Hepatocyte (in vitro differentiated cells): Measurements from ENCODE around the gene NR2F1-AS1.

ENCODE experiments used
- EZH2 ChIP-seq: fragments of 200-600 bp; sonication (generic); IDR thresholded peaks from 2 replicates; pipeline ENCODE4 v1.6.1; 2016; ENCODE audit warnings: antibody characterized with exemption, mild to moderate bottlenecking, borderline replicate concordance
- TF ChIP-seq, protein P1 (sequence below): fragments of 200-600 bp; sonication (generic); IDR thresholded peaks from 2 replicates; pipeline ENCODE4 v1.5.1; 2016; ENCODE audit warnings: antibody characterized with exemption, mild to moderate bottlenecking; ENCODE audit not compliant: poor library complexity

DNA sequence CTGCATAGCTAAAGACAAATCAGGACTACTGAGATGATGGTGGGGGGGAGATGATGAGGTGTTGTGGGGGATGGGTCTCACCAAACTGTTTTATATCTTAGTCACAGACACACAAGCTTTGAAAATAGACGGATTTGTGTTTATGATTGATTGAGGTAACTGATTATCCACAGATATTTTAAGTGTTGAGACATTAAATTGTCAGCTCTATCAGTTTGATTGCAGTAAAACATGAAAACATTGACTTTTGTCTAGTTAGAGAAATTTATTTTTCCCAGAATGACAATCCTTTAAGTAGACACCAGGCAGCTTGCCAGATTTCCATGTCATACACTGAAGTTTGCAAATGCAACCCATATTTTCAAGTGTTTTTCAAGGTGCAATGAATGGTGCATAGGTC lies 149.8 kb downstream of the NR2F1-AS1 start:
- TF ChIP-seq, protein P1, sequence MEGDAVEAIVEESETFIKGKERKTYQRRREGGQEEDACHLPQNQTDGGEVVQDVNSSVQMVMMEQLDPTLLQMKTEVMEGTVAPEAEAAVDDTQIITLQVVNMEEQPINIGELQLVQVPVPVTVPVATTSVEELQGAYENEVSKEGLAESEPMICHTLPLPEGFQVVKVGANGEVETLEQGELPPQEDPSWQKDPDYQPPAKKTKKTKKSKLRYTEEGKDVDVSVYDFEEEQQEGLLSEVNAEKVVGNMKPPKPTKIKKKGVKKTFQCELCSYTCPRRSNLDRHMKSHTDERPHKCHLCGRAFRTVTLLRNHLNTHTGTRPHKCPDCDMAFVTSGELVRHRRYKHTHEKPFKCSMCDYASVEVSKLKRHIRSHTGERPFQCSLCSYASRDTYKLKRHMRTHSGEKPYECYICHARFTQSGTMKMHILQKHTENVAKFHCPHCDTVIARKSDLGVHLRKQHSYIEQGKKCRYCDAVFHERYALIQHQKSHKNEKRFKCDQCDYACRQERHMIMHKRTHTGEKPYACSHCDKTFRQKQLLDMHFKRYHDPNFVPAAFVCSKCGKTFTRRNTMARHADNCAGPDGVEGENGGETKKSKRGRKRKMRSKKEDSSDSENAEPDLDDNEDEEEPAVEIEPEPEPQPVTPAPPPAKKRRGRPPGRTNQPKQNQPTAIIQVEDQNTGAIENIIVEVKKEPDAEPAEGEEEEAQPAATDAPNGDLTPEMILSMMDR, result no peak
- no peak for TF ChIP-seq EZH2
